Colon (tissue), 2 donors: ENCODE measurements around the gene RIPPLY2.

ENCODE experiments used
- FAIRE-seq: peaks from 2 replicates; lab custom pipeline; 2012; peaks lifted over from hg19 to GRCh38; lab: Jason Lieb, UNC
- donor health status: control.
- donor health status: control.

RIPPLY2 gene

DNA sequence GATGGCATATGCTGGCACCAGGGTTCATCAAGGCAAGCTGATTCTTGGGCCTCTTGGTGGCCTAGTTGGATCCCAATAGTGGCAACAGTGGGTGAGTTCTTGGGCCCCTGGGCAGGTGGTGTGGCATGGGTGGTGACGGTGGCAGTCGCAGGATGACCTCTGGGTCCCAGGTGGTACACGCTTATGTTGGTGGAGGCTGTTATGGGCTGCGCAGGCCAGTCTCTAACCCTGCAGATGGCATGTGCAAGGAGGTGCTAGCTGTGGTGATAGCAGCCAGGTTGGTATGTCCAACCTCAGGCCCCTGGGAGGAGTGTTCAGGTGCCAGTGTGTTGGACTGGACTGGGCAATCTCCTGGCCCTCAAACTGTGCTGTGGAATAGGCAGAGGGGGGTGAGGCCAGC, 52.5 kb downstream of the RIPPLY2 start:
- no peak for FAIRE-seq
